ENCODE data around the gene NKAP. TPM values are rescaled to one million over a fixed set of nuclear protein-coding genes. Genes with fewer than 3 reads are reported as not detected.

The NKAP gene
- total and polyA plus RNA-seq, 2 of the 8 experiments (the other 6 are each of a cell fraction or from before 2014, with no cell fraction given) = 2.8 to 7.1 TPM

- FAIRE-seq = no peak
- DNase-seq (ENCODE audit: low read depth in 1 of 2, low spot score in 2 of 2) = peak in 1 of 2 experiments; percentile 57
- Histone ChIP-seq H3K14ac (ENCODE audit: insufficient read length) (no peak overlapping the region), H4K20me1 (replicated peaks in 1 of 2; ENCODE audit: control insufficient read depth in 1 of 2, insufficient read depth in 2 of 2, low read length in 2 of 2) (peaks cover 0 to 4% of the 10 kb centered on the region in 2 experiments), H2BK120ac (replicated peaks; ENCODE audit: low read depth, low read length) (no peak overlapping the region), H3K27ac (ENCODE audit: low read depth, low read length) (no peak overlapping the region), H3K18ac (ENCODE audit: extremely low read depth, low read length) (no peak overlapping the region), H3K79me1 (ENCODE audit: low read depth, low read length) (no peaks in the 10 kb centered on the region), H2BK20ac (ENCODE audit: low read length) (no peak overlapping the region), H2AK5ac (ENCODE audit: low read depth, low read length) (no peak overlapping the region), H3K56ac (replicated peaks; ENCODE audit: insufficient read length, low read depth, low read length) (no peak overlapping the region), H2BK12ac (ENCODE audit: low read depth, low read length) (no peak overlapping the region), H3K4me3 (ENCODE audit: extremely low read depth in 1 of 4, insufficient read depth in 2 of 4, low read depth in 3 of 4, low read length in 4 of 4) (peak overlapping the region; percentile 21 to 58 (median 30)), H3K79me2 (ENCODE audit: control insufficient read depth in 1 of 2, insufficient read depth in 2 of 2, low read length in 2 of 2) (no peaks in the 10 kb centered on the region), H4K5ac (ENCODE audit: insufficient read length, low read depth, low read length) (no peak overlapping the region), H3K9me3 (ENCODE audit: insufficient read depth in 2 of 2, low read depth in 1 of 2, low read length in 1 of 2) (no peaks in the 10 kb centered on the region), H3K23me2 (ENCODE audit: low read depth, low read length) (peaks cover 7% of the 10 kb centered on the region; the same call in 1 of the 2 replicates), H2BK5ac (ENCODE audit: low read depth, low read length) (no peak overlapping the region), H3K27me3 (replicated peaks in 1 of 4; ENCODE audit: control insufficient read depth in 3 of 4, extremely low read depth in 1 of 4, insufficient read depth in 3 of 4, low read length in 3 of 4) (peaks cover 62 to 91% (median 79%) of the 10 kb centered on the region in 4 experiments), H4K8ac (ENCODE audit: extremely low read depth, insufficient read depth, low read length) (no peak overlapping the region), H3K4me2 (ENCODE audit: insufficient read depth in 1 of 2, low read depth in 2 of 2, low read length in 2 of 2) (peak overlapping the region; percentile 78 to 80), H3K23ac (ENCODE audit: insufficient read length) (no peak overlapping the region), H2AFZ (ENCODE audit: low read length) (no peak overlapping the region; the same call in 1 of the 2 replicates), H2BK15ac (ENCODE audit: low read length) (no peak overlapping the region), H4K91ac (replicated peaks; ENCODE audit: insufficient read length, low read length) (no peak overlapping the region), H3K4ac (replicated peaks; ENCODE audit: insufficient read length, low read depth, low read length) (no peak overlapping the region), H3K36me3 (ENCODE audit: control insufficient read depth in 2 of 4, insufficient read depth in 4 of 4, low read length in 3 of 4) (no peaks in the 10 kb centered on the region; a peak in 1 of 8 replicates), H3K4me1 (replicated peaks in 1 of 4; ENCODE audit: control insufficient read depth in 3 of 4, insufficient read depth in 4 of 4, low read length in 3 of 4) (no peaks in the 10 kb centered on the region), H3K9ac (replicated peaks in 1 of 4; ENCODE audit: extremely low read depth in 1 of 4, low read depth in 3 of 4, low read length in 3 of 4) (no peak overlapping the region)
- CTCF ChIA-PET (ENCODE audit: partially characterized antibody) = interaction anchor here (0.6 to 2.9 kb wide), 4 partner anchors 8 to 868 kb away, joined by 3 to 9 read pairs (median 4); no protein-coding TSS in a partner anchor
- POLR2A ChIA-PET (ENCODE audit: partially characterized antibody) = interaction anchor here (2.3 to 3.4 kb wide), 2 partner anchors 9 to 24 kb away, joined by 7 to 19 read pairs; no protein-coding TSS in a partner anchor
- WGBS, 2 experiments (ENCODE audit: extremely low coverage in 1 of 2, insufficient coverage in 1 of 2, insufficient read length in 1 of 2, insufficient replicate concordance in 2 of 2, low coverage in 1 of 2, low lambda C conversion rate in 2 of 2, missing lambda C conversion rate in 1 of 2) = 2% methylated on average over 25 of the region's 48 CpGs; no CpG with 5 or more reads in 1 of the 2 experiments
- TF ChIP-seq RNF2 (IDR thresholded peaks at IDR 0.05; ENCODE audit: borderline replicate concordance, low read depth, low read length, missing control alignments, poor library complexity, severe bottlenecking) = peak; percentile 39
- TF ChIP-seq CBX8 (IDR thresholded peaks at IDR 0.05; ENCODE audit: borderline replicate concordance, low read depth, low read length) = no peak
- peak; percentile 86 for TF ChIP-seq EZH2 (IDR thresholded peaks at IDR 0.05; ENCODE audit: low read depth, low read length, severe bottlenecking)
- TF ChIP-seq NANOG (IDR thresholded peaks at IDR 0.05; ENCODE audit: insufficient read depth, low read depth, low read length, poor library complexity, severe bottlenecking) = no peak
- TF ChIP-seq CTBP2 (IDR thresholded peaks at IDR 0.05; ENCODE audit: borderline replicate concordance, insufficient read depth, insufficient read length, low read length) = peak; percentile 43
- no peak for TF ChIP-seq SIN3A (conservative IDR thresholded peaks at IDR 0.05 in 1 of 2, IDR thresholded peaks at IDR 0.05 in 1 of 2; ENCODE audit: low read depth in 1 of 2, low read length in 2 of 2)
- TF ChIP-seq NRF1 (IDR thresholded peaks at IDR 0.05; ENCODE audit: low read depth, low read length) = no peak
- TF ChIP-seq USF2 (IDR thresholded peaks at IDR 0.05; ENCODE audit: low read length) = no peak
- TF ChIP-seq SP2 (IDR thresholded peaks at IDR 0.05; ENCODE audit: low read length) = no peak
Measured at GRCh38 chrX:119991005-119991787, 47.6 kb upstream of the NKAP start.

All from H1 (cell line).